GM19438 (cell line): ENCODE results near the gene MARVELD1.

Experiments used
- ATAC-seq: cut with Tn5 transposase; IDR thresholded peaks from one replicate; pipeline ENCODE4 v1.9.1; 2021; ENCODE audit warnings: low read depth; ENCODE audit not compliant: unreplicated experiment

MARVELD1 gene

GRCh38 chr10:97719602-97720001 is 6.1 kb downstream of the MARVELD1 start:
- ATAC-seq = no peak

DNA sequence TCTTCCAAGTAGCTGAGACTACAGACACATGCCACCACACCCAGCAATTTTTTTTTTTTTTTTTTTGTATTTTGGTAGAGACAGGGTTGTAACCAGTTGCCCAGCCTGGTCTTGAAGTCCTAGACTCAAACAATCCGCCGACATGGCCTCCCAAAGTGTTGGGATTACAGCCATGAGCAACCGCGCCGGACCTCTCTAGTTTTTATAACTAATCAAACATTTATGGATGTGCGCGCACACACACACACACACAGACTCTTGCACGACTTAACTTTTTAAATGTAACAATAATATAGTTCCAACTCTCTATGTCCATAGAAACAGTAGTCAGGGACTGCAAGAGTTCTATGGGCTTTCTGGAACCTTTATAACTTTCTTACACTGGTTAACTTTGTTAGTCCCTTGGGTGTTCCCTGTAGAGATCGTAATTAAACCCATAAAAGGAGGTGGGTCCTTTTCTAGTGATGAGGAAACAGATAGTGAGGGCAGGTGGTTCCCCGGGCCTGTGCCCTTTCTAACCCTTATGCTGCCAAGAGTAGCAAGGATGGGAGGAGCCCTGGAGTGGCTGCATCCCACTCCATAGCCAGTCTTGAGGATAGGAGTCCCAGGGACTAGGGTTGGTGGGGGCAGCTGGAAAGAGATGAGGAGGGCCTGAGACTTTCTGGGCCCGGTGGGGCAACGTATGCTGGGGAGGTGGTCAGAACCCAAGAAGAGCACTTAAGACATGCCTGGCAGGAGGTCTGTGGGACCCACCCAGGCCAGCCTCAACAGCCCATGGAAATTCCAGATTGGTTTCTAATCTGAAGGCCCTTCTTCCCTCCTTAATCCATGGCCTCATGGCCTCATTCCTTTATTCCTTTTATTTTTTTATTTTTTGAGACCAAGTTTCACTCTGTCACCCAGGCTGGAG is 8.6 kb downstream of the MARVELD1 start:
- no peak for ATAC-seq

DNA sequence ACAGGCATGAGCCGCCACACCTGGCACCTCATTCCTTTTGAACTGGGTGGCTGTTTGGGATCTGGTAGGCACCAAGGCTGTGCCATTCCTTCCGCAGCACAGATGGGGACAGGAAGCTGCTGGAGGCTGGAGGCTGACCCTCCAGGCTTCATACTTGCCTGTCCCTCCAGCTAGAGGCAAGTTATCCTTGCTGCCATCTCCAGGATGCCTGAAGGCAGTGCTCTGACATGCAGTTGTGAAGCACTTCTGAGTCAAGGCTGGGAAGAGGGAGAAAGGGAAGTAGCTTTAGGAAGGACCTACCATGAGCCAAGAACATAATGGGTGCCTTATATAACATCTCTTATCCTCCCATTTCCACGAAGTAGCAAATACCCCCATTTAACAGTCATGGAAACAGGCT is 9.5 kb downstream of the MARVELD1 start:
- no peak for ATAC-seq

DNA sequence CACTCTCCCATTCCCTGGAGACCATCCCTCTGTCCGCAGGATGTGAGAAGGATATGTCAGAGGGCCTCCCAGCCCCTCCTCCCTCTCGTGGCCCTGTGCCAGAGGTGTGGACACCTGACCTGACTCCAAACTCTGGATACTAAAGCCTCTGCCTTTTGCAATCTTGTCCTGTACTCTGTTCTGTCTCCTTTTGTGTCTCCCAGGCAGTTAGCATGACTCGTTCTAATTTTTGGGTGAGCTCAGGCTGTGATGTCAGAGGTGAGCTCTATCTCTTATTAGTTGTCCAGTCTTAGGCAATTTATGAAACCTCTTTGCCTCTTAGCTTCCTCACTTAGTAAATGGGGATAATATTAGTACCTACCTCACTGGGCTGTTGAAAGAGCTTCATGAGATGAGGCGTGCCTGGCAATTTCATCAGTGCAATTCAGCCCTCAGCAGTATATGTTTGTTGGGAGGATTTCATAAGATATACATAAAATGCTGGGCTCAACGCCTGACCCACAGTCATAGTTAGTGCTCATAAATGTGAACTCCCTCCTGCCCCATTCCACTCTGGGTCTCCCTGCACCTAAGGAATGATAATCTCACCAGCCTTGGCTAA is 10.9 kb downstream of the MARVELD1 start:
- no peak for ATAC-seq

DNA sequence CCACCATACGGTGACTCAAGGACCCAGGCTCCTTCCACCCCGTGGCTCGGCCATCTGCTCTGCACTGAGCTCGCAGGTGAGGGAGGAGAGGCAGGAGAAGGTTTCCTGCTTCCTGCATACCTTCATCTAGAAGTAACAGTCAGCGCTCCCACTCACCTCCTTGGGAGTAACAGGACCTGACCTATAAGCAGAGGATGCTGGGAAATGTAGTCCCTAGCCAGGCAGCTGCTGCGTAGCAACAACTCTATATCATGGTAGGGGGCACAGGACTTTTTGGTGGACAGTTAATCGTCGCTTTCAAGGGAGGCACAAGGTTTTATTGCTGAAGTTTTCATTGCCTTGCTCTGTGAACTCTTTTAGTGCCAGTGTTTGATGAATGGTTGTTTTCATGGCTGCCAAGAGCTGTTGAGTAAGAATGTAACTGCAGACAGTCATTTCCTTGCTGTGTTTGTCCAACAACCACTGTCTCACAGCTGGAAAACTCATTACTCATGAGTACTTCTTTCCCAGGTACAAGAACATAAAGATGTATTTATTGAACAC is 13.2 kb downstream of the MARVELD1 start:
- no peak for ATAC-seq

DNA sequence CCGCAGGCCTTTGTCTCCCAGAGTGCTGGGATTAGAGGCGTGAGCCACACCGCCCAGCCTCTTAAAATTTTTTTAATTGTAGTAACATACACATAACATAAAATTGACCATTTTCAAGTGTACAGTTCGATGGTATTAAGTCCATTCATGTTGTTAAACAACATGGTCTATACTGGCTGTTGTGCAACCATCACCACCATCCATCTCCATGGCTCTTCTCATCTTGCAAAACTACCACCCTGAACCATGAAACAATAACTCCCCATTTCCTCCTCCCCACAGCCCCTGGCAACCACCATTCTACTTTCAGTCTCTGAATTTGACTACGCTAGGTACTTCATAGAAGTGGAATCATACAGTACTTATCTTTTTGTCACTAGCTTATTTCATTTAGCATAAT is 15.5 kb downstream of the MARVELD1 start:
- ATAC-seq = no peak

GRCh38 chr10:97731346-97732051 is 18.0 kb downstream of the MARVELD1 start:
- no peak for ATAC-seq

GRCh38 chr10:97732052-97732359 is 18.5 kb downstream of the MARVELD1 start:
- ATAC-seq = no peak

DNA sequence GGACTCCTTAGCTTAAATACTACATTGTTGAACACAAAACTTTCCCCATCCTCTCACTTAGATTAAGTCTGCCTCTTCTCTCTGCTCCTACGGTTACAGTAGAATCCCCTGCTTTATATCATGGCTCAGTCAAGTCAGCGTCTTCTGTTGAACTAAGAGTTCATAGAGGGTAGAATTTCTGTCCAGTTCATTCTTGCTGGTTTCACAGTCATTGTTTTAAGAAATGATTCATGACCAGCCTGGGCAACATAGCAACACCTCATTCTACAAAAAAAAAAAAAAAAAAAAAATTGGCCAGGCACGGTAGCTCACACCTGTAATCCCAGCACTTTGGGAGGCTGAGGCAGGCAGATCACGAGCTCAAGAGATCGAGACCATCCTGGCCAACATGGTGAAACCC is 19.7 kb downstream of the MARVELD1 start:
- ATAC-seq = no peak

GRCh38 chr10:97734021-97734420 is 20.5 kb downstream of the MARVELD1 start:
- ATAC-seq = no peak

DNA sequence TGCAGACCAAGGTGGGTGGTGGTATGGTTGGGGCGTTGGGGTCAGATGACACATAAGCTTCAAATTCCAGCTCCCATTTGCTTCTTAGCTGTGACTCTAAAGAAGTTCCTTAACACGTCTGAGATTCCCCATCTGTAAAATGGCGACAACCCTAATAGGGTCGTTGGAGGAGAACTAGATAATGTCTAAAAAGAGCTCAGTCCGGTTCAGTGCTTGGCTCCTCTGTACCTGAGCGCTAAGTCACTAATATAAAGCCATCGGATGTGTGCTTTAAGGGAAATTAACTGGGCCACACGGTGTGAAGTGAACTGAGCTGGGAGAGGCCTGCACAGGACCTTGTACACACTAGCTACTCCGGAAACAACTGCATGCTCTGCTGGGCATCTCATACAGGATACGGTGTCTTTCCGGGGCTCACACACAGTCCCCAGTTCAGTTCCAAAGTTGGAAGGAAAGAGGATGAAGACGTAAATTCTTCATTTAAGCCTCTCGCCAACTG is 22.9 kb downstream of the MARVELD1 start:
- peak; percentile 58 for ATAC-seq

DNA sequence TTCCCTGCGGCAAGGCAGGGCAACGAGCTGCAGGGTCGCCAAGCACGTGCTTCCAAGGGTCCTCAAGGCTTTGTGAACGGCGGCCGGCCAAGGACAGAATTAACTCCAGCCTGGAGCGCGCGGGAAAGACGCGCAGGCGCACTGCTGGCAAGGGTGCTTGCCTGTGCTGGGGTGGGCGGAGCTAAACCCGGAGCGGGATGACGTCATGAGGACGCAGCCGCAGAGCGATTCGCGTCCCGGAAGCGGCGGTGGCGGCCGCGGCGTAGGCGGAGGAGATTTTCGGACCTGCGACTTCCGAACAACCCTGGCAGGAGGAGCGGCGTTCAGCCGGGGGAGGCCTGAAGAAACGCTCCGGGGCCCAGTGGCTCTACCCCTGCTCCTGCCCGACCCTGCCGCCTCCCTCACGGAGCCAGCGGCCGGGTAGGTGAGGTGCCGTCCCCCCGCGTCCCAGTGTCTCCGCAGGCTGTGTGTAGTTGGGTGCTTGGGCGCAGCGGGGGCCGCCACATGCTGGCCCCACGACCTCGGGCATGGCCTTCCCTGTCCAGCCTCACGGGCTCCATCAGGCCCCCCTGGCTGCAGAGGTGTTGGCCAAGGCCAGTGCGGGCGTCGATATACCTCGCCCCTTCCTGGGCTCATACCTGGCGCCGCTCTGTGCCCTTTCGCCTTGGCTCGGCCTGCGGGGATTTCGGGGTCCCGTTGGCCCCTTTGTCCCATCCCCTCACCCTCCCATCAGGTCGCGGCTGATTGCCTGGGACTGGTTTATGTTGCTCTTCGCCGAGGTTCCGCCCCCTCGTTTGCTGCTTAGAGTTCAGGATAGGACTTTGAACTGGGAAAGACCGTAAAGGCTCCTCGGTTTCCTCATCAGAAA is 23.6 kb downstream of the MARVELD1 start, which contains the start of gene ZFYVE27:
TSS of gene ZFYVE27 (plus strand) at position 227 of the 868 bp plus-strand sequence. CDS start 1,350 bp downstream, outside the sequence.
- ATAC-seq = peak; percentile 82

- peak; percentile 5 for ATAC-seq
Observed at GRCh38 chr10:97737770-97738265, 24.3 kb downstream of the MARVELD1 start.

DNA sequence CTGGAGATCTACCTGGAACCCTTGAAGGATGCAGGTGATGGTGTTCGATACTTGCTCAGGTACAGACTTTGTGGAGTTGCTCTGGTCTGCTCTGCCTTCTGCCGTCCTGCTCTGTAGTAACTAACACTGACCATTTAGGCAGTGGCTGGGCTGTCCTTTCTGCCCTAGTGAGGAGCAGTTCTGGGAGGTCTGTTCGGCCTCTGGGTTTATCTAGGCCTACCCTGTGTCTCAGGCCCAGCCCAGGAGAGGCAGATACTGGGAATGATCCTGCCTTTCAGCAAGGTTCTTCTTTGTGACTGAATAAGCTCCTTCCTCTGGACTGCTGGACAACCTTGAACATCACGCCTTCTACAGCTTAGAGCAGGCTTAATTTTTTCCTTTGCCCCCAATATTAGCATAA is 25.1 kb downstream of the MARVELD1 start:
- ATAC-seq = no peak

- no peak for ATAC-seq
Observed at GRCh38 chr10:97740613-97741012, 27.1 kb downstream of the MARVELD1 start.

GRCh38 chr10:97743169-97743943 is 29.8 kb downstream of the MARVELD1 start:
- no peak for ATAC-seq

GRCh38 chr10:97744405-97745035 is 31.0 kb downstream of the MARVELD1 start:
- ATAC-seq = no peak

- no peak for ATAC-seq
Observed at GRCh38 chr10:97747573-97747972, 34.0 kb downstream of the MARVELD1 start.

GRCh38 chr10:97748116-97748515 is 34.6 kb downstream of the MARVELD1 start:
- no peak for ATAC-seq
